Caco-2 (cell line): ENCODE measurements around the gene CTXN1. TPM values are rescaled to one million over a fixed set of nuclear protein-coding genes. Genes with fewer than 3 reads are reported as not detected.

ENCODE experiments used
- BruUV-seq: library from RNA; stranded (reverse); fragments of 400-500 nt; replicated peaks from 2 replicates; lab custom pipeline; 2021; lab: Mats Ljungman, UMichigan
- CTCF ChIA-PET: fragments of 300-600 bp; sonication (Branson Sonifier 250); formaldehyde crosslinking; loops from one replicate; lab custom pipeline; 2022; ENCODE audit warnings: antibody characterized with exemption; lab: Charles Lee
- POLR2A ChIA-PET: fragments of 300-600 bp; sonication (Branson Sonifier 250); formaldehyde crosslinking; loops from one replicate; lab custom pipeline; 2022; ENCODE audit warnings: antibody characterized with exemption; lab: Charles Lee
- DNase-seq, 2 experiments: peaks; one replicate each; pipeline versions ENCODE4 v3.0.0 to v3.0.0-alpha.2; 2020 to 2022
- H3K27me3 ChIP-seq: replicated peaks from 2 replicates; pipeline ENCODE4 v1.6.0; 2011; ENCODE audit warnings: low read length; ENCODE audit not compliant: control insufficient read depth, insufficient read depth
- H3K36me3 ChIP-seq: 2 replicates; pipeline ENCODE4 v1.5.1; 2011; ENCODE audit warnings: low read length; ENCODE audit not compliant: control insufficient read depth, insufficient read depth
- H3K4me1 ChIP-seq: fragments of 250-450 bp; sonication (Bioruptor Pico); 2 replicates; pipeline ENCODE4 v1.5.1; 2020; ENCODE audit warnings: mild to moderate bottlenecking
- H3K4me3 ChIP-seq: 2 replicates; pipeline ENCODE4 v1.5.1; 2011; ENCODE audit warnings: low read depth, mild to moderate bottlenecking, control low read depth, low read length
- H3K9me3 ChIP-seq: fragments of 250-450 bp; sonication (Bioruptor Pico); 2 replicates; pipeline ENCODE4 v1.5.1; 2020; ENCODE audit warnings: mild to moderate bottlenecking, moderate library complexity
- H3K27ac Mint-ChIP-seq: one replicate; pipeline ENCODE4 v1.8.0; 2022; ENCODE audit warnings: mixed read lengths; ENCODE audit not compliant: unreplicated experiment
- H3K27me3 Mint-ChIP-seq: one replicate; pipeline ENCODE4 v1.8.0; 2022; ENCODE audit warnings: mixed read lengths; ENCODE audit not compliant: insufficient read depth, unreplicated experiment
- H3K36me3 Mint-ChIP-seq: one replicate; pipeline ENCODE4 v1.8.0; 2022; ENCODE audit warnings: mild to moderate bottlenecking, mixed read lengths; ENCODE audit not compliant: insufficient read depth, unreplicated experiment
- H3K4me1 Mint-ChIP-seq: one replicate; pipeline ENCODE4 v1.8.0; 2022; ENCODE audit warnings: low read depth, mixed read lengths; ENCODE audit not compliant: unreplicated experiment
- H3K4me3 Mint-ChIP-seq: one replicate; pipeline ENCODE4 v1.8.0; 2022; ENCODE audit warnings: mild to moderate bottlenecking, moderate library complexity, mixed read lengths; ENCODE audit not compliant: unreplicated experiment
- H3K9me3 Mint-ChIP-seq: one replicate; pipeline ENCODE4 v1.8.0; 2022; ENCODE audit warnings: mixed read lengths; ENCODE audit not compliant: unreplicated experiment
- CTCF ChIP-seq, 2 experiments: fragments of 200-600 bp in 1 of 2; IDR thresholded peaks; 1 replicate in 1 of 2; 2 replicates in 1 of 2; pipeline versions ENCODE4 v1.5.1 to v1.8.0; 2011 to 2022; ENCODE audit warnings: antibody characterized with exemption in 1 of 2, control low read depth in 1 of 2, inconsistent platforms in 1 of 2, low read depth in 1 of 2, low read length in 1 of 2, mild to moderate bottlenecking in 1 of 2, moderate library complexity in 1 of 2; ENCODE audit not compliant: insufficient read depth in 1 of 2, severe bottlenecking in 1 of 2, unreplicated experiment in 1 of 2
- intact Hi-C: fragments of 100-400 bp; cut with micrococcal nuclease; formaldehyde crosslinking; loops from one replicate; pipeline ENCODE4 v1.10.0; 2022; ENCODE audit not compliant: unreplicated experiment
- total RNA-seq: library from RNA; stranded (reverse); gene quantifications from 2 replicates; pipeline ENCODE4 v1.2.3, GENCODE V29; 2022

CTXN1 gene
- total RNA-seq, 1 experiment from 2014 or later, result 7.4 TPM

- ChIA-PET POLR2A (no interaction called here), CTCF (no interaction called here)
- H3K9me3 Mint-ChIP-seq, result no peaks in the 10 kb centered on the region
- Histone ChIP-seq H3K36me3 (peaks cover 2% of the 10 kb centered on the region; the same call in 1 of the 2 replicates), H3K9me3 (no peaks in the 10 kb centered on the region), H3K4me3 (no peak overlapping the region), H3K4me1 (peaks cover 12% of the 10 kb centered on the region; the same call in 1 of the 2 replicates), H3K27me3 (no peaks in the 10 kb centered on the region)
- DNase-seq, result no peak
- H3K27ac Mint-ChIP-seq, result no peak overlapping the region
- peaks cover 6% of the 10 kb centered on the region for H3K4me1 Mint-ChIP-seq
- intact Hi-C loops, result no loop called here
- H3K27me3 Mint-ChIP-seq, result no peaks in the 10 kb centered on the region
- BruUV-seq, result no TSS peak
- peak overlapping the region; percentile 13 for H3K4me3 Mint-ChIP-seq
- no peak for TF ChIP-seq CTCF (IDR thresholded peaks at IDR 0.05; ENCODE audit: insufficient read depth in 1 of 2, low read depth in 1 of 2, low read length in 1 of 2, severe bottlenecking in 1 of 2, unreplicated experiment in 1 of 2)
- peaks cover 45% of the 10 kb centered on the region for H3K36me3 Mint-ChIP-seq
Observed at GRCh38 chr19:7907122-7907521, 18.8 kb downstream of the CTXN1 start.

- Histone ChIP-seq H3K27me3 (no peaks in the 10 kb centered on the region), H3K4me3 (no peak overlapping the region), H3K9me3 (no peaks in the 10 kb centered on the region), H3K4me1 (peaks cover 12% of the 10 kb centered on the region; the same call in 1 of the 2 replicates), H3K36me3 (peaks cover 2% of the 10 kb centered on the region; the same call in 1 of the 2 replicates)
- no peak for DNase-seq
- Mint-ChIP-seq H3K4me3 (peak overlapping the region; percentile 92), H3K27ac (no peak overlapping the region), H3K36me3 (peaks cover 35% of the 10 kb centered on the region), H3K27me3 (no peaks in the 10 kb centered on the region), H3K4me1 (peaks cover 6% of the 10 kb centered on the region), H3K9me3 (no peaks in the 10 kb centered on the region)
- intact Hi-C loops, result no loop called here
- no TSS peak for BruUV-seq
- ChIA-PET CTCF (interaction anchor here (0.5 kb wide), 1 partner anchor 1927 kb away, joined by 3 read pairs; no protein-coding TSS in a partner anchor), POLR2A (no interaction called here)
- no peak for TF ChIP-seq CTCF (IDR thresholded peaks at IDR 0.05; ENCODE audit: insufficient read depth in 1 of 2, low read depth in 1 of 2, low read length in 1 of 2, severe bottlenecking in 1 of 2, unreplicated experiment in 1 of 2)
Observed at GRCh38 chr19:7905859-7906258, 20.1 kb downstream of the CTXN1 start.

- peaks cover 12% of the 10 kb centered on the region; the same call in 1 of the 2 replicates for H3K4me1 ChIP-seq
- Mint-ChIP-seq H3K27me3 (no peaks in the 10 kb centered on the region), H3K36me3 (peaks cover 30% of the 10 kb centered on the region), H3K9me3 (no peaks in the 10 kb centered on the region), H3K4me1 (peaks cover 6% of the 10 kb centered on the region), H3K27ac (peak overlapping the region; percentile 82), H3K4me3 (peak overlapping the region; percentile 92)
- BruUV-seq, result no TSS peak
- POLR2A ChIA-PET, result no interaction called here
- no peaks in the 10 kb centered on the region for H3K9me3 ChIP-seq
- H3K27me3 ChIP-seq, result no peaks in the 10 kb centered on the region
- H3K4me3 ChIP-seq, result no peak overlapping the region
- CTCF ChIA-PET, result interaction anchor here (0.5 kb wide), 1 partner anchor 1927 kb away, joined by 3 read pairs; no protein-coding TSS in a partner anchor
- H3K36me3 ChIP-seq, result peaks cover 2% of the 10 kb centered on the region; the same call in 1 of the 2 replicates
- no peak for TF ChIP-seq CTCF (IDR thresholded peaks at IDR 0.05; ENCODE audit: insufficient read depth in 1 of 2, low read depth in 1 of 2, low read length in 1 of 2, severe bottlenecking in 1 of 2, unreplicated experiment in 1 of 2)
- intact Hi-C loops, result no loop called here
- DNase-seq, result no peak
Observed at GRCh38 chr19:7905268-7905667, 20.7 kb downstream of the CTXN1 start.
